ENCODE data around the gene SIN3B.
"Not testable (repeated sequence)": the region's sequence is repeated elsewhere in the genome, so short reads cannot be mapped to it uniquely, and the experiment has no call there.

SIN3B gene

GRCh38 chr19:16871871-16872270 lies 42.7 kb downstream of the SIN3B start:
- no peak for DNase-seq

- DNase-seq: no peak
Measured at GRCh38 chr19:16872728-16873127, 43.5 kb downstream of the SIN3B start.

DNA sequence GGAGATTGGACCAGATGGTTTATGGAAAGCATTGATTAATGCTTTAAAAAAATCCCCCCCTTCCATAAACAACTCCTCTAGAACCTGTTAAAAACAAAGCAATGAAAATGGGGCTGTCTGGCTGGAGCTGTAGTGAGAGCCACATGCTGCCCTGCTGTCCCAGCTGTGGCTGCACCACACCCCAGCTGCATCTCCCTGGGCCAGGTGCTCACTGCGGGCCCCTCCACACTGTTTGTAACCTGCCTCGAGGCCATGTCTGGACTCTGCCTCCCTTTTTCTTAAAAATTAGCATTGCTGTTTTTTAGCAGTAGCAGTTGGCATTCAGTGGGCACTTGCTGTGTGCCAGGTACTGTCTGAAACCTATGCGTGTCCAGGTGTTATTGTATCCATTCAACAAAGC lies 44.4 kb downstream of the SIN3B start:
- DNase-seq: no peak

GRCh38 chr19:16874250-16874977 lies 45.2 kb downstream of the SIN3B start:
- DNase-seq: no peak

GRCh38 chr19:16874978-16875299 lies 45.7 kb downstream of the SIN3B start:
- not testable (repeated sequence) for DNase-seq

DNA sequence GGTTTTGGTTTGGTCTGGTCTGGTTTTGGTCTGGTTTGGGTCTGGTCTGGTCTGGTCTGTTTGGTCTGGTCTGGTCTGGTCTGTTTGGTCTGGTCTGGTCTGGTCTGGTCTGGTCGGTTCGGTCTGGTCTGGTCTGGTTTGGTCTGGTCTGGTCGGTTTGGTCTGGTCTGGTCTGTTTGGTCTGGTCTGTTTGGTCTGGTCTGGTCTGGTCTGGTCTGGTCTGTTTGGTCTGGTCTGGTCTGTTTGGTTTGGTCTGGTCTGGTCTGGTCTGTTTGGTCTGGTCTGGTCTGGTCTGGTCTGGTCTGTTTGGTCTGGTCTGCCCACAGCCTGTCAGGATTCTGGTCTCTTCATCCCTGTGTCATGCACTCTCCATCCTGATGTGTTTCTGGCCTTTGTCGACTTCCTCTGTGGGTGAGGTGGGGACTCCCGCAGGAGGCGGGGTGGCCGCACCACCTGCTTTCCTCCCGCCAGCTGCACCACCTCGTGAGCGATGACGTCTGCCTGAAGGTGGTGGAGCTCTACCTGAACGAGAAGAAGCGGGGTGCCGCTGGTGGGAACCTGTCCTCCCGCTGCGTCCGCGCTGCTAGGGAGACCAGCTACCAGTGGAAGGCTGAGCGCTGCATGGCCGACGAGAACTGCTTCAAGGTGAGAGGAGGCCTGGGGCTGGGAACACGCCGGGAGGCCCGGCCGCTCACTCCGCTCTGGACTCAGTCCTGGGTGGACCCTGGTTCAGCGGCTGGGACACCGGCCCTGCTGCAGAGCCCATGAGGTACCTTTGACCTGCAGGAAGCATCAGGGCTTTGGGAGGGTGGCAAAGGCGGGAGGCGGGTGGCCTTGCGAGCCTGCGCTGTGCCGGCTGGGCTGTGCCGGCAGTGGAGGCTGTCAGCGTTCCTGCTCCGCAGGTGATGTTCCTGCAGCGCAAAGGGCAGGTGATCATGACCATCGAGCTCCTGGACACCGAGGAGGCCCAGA lies 46.7 kb downstream of the SIN3B start:
- DNase-seq: no peak

DNA sequence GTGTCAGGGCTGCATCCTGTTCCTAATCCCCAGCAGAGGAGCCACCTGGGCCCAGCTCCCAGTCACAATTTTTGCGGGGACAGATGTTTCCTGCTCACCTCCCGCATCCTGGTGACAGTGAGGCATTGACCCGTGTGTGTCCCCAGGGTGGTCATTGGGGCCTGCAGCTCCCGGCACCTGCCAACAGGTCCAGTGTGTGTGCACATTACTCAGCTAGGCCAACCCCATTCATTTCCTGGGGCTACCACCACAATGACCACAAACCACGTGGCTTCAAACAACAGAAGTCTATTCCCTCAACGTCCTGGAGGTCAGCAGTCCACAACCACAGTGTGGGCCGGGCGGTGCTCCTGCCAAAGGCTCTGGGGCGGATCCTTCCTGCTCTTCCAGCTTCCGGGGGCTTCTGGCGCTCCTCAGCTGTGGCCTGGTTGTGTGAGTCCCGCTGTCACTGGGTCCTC lies 47.7 kb downstream of the SIN3B start:
- no peak for DNase-seq

GRCh38 chr19:16877581-16877980 lies 48.4 kb downstream of the SIN3B start:
- DNase-seq: no peak

GRCh38 chr19:16878181-16878965 lies 49.2 kb downstream of the SIN3B start:
- DNase-seq: no peak

DNA sequence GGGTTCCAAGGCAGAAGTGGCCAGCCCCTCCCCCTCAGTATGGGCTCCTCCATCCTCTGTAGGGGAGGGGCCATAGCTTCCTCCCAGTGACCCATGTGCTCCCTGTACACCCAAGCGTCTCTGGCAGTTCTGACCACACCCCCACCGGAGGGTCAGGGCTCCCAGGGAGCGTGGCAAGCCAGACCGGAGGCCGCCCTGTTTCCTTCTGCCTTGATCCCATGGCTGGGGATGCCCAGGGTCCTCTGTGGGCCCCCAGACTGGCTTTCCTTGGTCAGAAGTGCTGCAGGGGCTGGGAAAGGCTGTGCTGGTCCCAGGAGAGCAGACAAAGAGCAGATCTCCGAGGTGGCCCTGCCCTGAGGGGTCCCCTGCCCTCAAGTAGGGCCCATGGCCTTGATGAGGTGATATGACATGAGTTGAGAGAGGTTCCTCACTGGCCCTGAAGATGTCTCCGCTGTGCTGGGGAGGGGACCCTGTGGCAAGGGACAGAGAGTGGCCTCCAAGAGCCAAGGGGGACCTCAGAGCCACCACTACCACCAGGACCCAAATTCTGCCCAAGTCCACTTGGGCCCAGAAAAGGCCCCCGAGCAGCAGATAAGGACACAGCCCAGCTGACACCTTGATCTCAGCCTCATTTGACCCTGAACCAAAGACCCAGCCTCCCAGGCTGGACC lies 51.8 kb downstream of the SIN3B start:
- no peak for DNase-seq

GRCh38 chr19:16882146-16882545 lies 52.9 kb downstream of the SIN3B start:
- no peak for DNase-seq

- DNase-seq: no peak
Measured at GRCh38 chr19:16883522-16883921, 54.3 kb downstream of the SIN3B start.

DNA sequence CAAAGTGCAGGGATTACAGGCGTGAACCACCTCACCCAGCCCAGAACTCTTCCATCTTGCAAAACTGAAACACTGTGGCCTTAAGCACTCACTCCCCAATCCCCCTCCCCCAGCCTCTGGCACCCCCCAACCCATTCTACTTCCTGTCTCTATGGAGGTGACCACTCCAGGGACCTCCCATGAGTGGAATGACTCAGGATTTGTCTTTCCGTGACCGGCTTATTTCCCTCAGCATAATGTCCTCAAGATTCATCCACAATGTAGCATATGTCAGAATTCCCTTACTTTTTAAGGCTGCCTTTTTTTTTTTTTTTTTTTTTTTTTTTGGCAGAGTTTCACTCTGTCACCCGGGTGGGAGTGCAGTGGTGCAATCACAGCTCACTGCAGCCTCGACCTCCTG lies 56.0 kb downstream of the SIN3B start:
- no peak for DNase-seq

- DNase-seq: no peak
Measured at GRCh38 chr19:16886305-16886880, 57.2 kb downstream of the SIN3B start.

DNA sequence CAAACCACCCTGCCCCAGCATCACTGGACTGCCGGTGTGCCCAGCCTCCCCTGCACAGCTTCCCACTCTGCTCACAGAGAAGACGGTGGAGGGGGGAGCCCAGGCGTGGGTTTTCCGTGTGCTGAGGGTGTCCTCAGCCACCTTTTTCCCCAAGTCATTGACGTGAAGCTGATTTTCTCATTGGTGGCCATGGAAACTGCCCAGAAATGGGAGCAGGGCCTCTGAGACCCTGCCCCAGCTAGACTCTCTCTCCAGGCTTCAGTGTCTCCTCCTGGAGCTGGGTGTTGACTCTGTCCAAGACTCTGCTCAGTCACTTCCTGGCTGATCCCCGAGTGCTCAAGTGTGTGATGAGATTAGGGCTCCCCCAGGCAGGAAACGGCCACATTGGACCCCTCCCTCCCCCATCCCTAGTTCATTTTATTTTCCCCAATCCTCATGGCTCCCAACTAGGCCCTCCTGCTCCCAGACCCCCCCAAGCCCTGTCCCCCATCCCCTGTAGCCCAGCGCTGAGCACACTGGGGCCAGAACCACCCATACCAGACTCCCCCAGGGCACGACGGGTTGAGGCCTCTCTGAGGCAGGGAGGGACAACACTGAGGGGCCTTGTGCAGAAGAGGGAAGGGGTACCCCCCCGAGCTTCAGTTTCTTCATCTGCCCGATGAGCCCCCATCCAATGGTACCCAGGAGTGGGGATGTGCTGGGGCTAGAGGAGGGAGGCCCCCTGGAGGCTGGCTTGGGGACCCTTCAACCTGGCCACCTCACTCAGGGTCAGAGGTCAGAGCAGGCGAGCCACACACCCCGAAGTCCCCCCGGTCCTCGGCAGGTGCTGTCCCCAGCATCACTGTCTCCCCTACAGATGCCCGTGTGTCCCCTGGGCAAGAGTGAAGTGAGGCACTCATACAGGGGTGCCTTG lies 58.4 kb downstream of the SIN3B start:
- no peak for DNase-seq

GRCh38 chr19:16888629-16889365 lies 59.6 kb downstream of the SIN3B start, which contains the start of gene F2RL3:
Gene F2RL3 (plus strand): TSS chr19:16888999. CDS start chr19:16889190, 191 bp downstream.
- no peak for DNase-seq

- DNase-seq: no peak
Measured at GRCh38 chr19:16889366-16889882, 60.2 kb downstream of the SIN3B start.

DNA sequence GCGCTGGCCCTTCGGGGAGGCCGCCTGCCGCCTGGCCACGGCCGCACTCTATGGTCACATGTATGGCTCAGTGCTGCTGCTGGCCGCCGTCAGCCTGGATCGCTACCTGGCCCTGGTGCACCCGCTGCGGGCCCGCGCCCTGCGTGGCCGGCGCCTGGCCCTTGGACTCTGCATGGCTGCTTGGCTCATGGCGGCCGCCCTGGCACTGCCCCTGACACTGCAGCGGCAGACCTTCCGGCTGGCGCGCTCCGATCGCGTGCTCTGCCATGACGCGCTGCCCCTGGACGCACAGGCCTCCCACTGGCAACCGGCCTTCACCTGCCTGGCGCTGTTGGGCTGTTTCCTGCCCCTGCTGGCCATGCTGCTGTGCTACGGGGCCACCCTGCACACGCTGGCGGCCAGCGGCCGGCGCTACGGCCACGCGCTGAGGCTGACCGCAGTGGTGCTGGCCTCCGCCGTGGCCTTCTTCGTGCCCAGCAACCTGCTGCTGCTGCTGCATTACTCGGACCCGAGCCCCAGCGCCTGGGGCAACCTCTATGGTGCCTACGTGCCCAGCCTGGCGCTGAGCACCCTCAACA lies 60.8 kb downstream of the SIN3B start:
- no peak for DNase-seq

GRCh38 chr19:16890461-16891184 lies 61.4 kb downstream of the SIN3B start:
- no peak for DNase-seq

All from amniotic stem cell (primary cell).